AG10803 (cell line): ENCODE results near the gene SEC24C.

Experiments
- DNase-seq: peaks from one replicate; pipeline ENCODE4 v3.0.0; 2010; ENCODE audit warnings: low read depth
- H3K4me3 ChIP-seq: 2 replicates; pipeline ENCODE4 v1.5.1; 2011; ENCODE audit warnings: mild to moderate bottlenecking, low read length, control low read depth
- TF ChIP-seq, protein P1 (sequence below): conservative IDR thresholded peaks from 2 replicates; pipeline ENCODE4 v1.5.1; 2011; ENCODE audit warnings: mild to moderate bottlenecking, low read length, control low read depth, inconsistent platforms

Gene SEC24C

DNA sequence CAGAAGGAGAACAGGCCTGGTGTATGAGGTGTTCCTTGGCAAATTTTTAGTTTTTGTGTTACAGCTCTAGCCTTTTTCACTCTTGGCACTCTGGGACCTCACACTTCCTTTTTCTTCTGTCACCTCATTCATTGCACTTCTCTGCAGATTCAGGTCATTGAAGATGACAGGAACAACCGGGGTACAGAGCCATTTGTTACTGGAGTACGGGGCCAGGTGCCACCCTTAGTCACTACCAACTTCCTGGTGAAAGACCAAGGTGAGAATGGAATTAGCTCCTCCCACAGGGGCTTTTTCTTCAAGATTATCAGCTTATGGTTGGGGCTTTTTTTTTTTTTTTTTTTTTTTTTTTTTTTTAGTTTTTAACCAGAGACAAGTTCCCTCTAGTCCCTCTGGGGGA, 19.2 kb downstream of the SEC24C start:
- TF ChIP-seq, protein P1, sequence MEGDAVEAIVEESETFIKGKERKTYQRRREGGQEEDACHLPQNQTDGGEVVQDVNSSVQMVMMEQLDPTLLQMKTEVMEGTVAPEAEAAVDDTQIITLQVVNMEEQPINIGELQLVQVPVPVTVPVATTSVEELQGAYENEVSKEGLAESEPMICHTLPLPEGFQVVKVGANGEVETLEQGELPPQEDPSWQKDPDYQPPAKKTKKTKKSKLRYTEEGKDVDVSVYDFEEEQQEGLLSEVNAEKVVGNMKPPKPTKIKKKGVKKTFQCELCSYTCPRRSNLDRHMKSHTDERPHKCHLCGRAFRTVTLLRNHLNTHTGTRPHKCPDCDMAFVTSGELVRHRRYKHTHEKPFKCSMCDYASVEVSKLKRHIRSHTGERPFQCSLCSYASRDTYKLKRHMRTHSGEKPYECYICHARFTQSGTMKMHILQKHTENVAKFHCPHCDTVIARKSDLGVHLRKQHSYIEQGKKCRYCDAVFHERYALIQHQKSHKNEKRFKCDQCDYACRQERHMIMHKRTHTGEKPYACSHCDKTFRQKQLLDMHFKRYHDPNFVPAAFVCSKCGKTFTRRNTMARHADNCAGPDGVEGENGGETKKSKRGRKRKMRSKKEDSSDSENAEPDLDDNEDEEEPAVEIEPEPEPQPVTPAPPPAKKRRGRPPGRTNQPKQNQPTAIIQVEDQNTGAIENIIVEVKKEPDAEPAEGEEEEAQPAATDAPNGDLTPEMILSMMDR: no peak
- H3K4me3 ChIP-seq: no peak overlapping the region
- no peak for DNase-seq

DNA sequence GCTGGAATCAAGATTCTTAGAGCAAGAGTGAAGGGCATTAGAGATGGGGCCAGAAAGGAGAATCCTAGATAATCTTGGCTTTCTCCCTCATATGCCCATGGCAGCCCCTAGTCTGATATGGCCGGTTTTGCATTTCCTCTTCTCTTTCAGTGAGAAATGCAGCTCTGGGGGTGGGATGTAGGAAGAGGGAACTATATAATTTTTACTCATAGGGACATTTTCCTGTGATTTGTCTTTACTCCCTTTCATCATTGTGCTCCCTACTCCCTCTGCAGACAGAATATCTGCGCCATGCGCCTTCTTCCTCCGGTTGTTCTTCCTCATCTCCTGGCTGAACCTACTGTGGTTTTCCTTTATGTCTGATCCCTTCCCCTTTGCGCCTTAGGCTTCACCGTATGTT, 20.9 kb downstream of the SEC24C start:
- no peak for DNase-seq

DNA sequence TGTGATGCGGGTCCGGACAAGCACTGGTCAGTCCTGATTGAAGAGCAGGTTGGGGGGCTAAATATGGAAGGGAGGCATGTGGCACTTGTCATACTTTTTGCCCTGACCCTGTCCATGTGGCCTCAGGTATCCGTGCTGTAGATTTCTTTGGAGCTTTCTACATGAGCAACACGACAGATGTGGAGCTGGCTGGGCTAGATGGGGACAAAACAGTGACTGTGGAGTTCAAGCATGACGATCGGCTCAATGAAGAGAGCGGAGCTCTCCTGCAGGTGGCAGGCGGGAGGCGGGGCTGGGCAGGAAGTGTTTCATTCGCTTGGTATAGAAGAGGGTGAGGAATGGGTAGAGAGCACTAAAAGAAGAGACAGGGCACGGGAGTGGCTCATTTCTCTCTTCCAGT, 24.7 kb downstream of the SEC24C start:
- H3K4me3 ChIP-seq: no peak overlapping the region
- TF ChIP-seq, protein P1: no peak
- DNase-seq: no peak

More for the DNA sequence above, 20.9 kb downstream of the SEC24C start:
- TF ChIP-seq, protein P1: no peak
- H3K4me3 ChIP-seq: no peak overlapping the region

DNA sequence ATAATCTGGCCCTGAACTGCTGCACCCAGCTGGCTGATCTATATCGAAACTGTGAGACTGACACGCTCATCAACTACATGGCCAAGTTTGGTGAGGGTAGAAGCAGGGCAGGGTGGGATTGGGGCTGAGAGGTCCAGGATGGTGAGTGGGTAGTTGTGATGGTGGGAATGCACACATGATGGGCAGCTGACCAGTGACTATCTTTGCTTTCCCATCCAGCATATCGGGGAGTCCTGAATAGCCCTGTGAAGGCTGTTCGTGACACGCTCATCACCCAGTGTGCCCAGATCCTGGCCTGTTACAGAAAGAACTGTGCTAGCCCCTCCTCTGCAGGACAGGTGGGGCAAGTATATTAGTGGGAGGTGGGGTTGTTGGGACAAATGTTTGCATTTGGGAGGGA, 25.2 kb downstream of the SEC24C start:
- no peak for DNase-seq
- no peak overlapping the region for H3K4me3 ChIP-seq
- TF ChIP-seq, protein P1: no peak

DNA sequence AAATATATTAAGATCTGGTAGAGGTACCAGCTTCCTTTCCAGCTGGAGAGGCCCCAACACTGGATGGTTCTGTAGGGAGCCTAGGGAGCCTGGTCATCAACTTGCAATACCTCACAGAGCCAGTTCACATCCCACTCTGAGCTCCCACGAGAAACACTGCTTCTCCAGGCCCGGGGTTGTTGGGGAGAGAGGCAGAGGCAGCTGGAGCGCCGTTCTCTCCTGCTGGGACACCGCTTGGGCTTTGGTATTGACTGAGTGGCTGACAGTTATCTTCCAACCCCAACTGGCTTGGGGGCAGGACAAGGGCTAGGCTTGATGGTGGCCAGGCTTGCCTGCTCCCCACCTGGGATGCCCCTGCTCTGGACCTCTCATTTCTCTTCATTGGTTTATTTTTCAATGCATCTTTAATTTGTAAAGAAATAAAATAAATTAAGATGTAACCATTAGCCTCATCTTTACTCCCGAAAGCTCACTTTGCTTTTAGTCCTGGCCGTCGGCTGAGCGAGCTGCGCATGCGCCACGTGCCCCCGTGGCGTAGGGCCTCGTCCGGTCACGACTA, 27.6 kb downstream of the SEC24C start:
- DNase-seq: peak; percentile 31
- TF ChIP-seq, protein P1: 0 out of 2 replicates have a peak, but pooled peaks have one; percentile 11
- H3K4me3 ChIP-seq: peak overlapping the region; percentile 88

DNA sequence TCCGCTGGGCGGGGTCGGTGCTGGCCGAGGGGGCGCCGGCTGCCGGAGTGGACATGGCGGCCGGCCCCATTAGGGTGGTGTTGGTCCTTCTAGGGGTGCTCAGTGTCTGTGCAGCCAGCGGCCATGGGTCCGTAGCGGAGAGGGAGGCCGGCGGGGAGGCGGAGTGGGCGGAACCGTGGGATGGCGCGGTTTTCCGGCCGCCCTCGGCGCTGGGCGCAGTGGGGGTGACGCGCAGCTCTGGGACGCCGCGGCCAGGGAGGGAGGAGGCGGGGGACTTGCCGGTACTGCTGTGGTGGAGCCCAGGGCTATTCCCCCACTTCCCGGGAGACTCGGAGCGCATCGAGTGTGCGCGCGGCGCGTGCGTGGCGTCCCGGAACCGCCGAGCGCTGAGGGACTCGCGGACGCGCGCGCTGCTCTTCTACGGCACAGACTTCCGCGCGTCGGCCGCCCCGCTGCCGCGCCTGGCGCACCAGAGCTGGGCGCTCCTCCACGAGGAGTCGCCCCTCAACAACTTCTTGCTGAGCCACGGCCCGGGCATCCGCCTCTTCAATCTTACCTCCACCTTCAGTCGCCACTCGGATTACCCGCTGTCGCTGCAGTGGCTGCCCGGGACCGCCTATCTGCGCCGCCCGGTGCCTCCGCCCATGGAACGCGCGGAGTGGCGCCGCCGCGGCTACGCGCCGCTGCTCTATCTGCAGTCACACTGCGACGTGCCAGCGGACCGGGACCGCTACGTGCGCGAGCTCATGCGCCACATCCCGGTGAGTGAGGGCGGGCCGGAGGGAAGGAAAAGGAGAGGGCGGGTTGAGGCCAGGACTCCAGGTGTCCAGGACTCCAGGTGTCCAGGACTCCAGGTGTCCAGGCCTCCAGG, 28.3 kb downstream of the SEC24C start:
- TF ChIP-seq, protein P1: no peak
- peak overlapping the region; percentile 88 for H3K4me3 ChIP-seq
- DNase-seq: peak; percentile 84
